Epithelial cell of proximal tubule (primary cell): Measurements from ENCODE around the gene HEPHL1. TPM values are rescaled to one million over a fixed set of nuclear protein-coding genes. Genes with fewer than 3 reads are reported as not detected.

Source experiments
- DNase-seq: peaks from one replicate; pipeline ENCODE4 v3.0.0-alpha.2; 2011; ENCODE audit warnings: low read depth
- H3K4me3 ChIP-seq: 2 replicates; pipeline ENCODE4 v1.5.1; 2011; ENCODE audit warnings: low read depth, mild to moderate bottlenecking, low read length
- total RNA-seq: library from RNA; depleted of rRNA; stranded (reverse); fragments of >200 nt; gene quantifications from 2 replicates; pipeline ENCODE4 v1.2.3, GENCODE V29; 2015
- TF ChIP-seq, protein P1 (sequence below): conservative IDR thresholded peaks from 2 replicates; pipeline ENCODE4 v1.5.1; 2012; ENCODE audit warnings: low read depth, mild to moderate bottlenecking, low read length

HEPHL1 gene
- total RNA-seq, 1 donor from 2014 or later = not detected

DNA sequence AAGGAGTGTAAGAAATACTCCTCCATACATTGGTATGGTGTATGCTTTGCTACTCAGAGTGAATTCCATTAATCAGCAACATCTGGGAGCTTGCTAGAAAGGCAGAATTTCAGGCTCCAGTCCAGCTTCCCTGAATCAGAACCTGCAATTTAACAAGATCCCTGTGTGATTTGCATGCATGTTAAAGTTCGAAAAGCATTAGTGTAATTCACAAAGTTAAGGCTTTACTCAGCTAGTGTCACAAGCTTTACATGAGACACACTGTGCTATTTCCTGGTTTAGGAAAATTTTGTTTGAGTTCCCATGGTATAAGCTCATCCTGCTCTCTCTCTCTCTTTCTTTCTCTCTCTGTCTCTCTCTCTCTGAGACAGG is 37.0 kb upstream of the HEPHL1 start:
- H3K4me3 ChIP-seq = no peak overlapping the region
- TF ChIP-seq, protein P1, sequence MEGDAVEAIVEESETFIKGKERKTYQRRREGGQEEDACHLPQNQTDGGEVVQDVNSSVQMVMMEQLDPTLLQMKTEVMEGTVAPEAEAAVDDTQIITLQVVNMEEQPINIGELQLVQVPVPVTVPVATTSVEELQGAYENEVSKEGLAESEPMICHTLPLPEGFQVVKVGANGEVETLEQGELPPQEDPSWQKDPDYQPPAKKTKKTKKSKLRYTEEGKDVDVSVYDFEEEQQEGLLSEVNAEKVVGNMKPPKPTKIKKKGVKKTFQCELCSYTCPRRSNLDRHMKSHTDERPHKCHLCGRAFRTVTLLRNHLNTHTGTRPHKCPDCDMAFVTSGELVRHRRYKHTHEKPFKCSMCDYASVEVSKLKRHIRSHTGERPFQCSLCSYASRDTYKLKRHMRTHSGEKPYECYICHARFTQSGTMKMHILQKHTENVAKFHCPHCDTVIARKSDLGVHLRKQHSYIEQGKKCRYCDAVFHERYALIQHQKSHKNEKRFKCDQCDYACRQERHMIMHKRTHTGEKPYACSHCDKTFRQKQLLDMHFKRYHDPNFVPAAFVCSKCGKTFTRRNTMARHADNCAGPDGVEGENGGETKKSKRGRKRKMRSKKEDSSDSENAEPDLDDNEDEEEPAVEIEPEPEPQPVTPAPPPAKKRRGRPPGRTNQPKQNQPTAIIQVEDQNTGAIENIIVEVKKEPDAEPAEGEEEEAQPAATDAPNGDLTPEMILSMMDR = no peak
- no peak for DNase-seq

DNA sequence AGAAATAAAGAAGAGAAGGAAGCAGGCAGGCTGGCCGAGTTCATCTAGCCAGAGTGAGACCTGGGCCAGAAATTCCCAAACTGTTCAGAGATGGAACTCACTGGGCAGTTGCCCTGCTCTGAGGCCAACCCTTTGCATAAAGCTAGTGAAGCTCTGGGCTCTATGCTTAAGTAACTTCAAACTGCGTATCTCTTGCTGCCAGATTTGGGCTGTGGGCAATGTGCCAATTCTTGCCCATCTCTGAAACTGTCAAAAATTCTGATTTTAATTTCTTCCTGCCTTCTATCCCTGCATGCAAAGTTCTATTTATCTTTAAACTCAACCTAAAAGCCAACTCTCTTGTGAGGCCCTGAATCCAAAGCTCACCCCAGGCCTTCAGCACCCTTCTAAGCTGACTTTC is 36.2 kb upstream of the HEPHL1 start:
- DNase-seq = no peak
- TF ChIP-seq, protein P1 = no peak

DNA sequence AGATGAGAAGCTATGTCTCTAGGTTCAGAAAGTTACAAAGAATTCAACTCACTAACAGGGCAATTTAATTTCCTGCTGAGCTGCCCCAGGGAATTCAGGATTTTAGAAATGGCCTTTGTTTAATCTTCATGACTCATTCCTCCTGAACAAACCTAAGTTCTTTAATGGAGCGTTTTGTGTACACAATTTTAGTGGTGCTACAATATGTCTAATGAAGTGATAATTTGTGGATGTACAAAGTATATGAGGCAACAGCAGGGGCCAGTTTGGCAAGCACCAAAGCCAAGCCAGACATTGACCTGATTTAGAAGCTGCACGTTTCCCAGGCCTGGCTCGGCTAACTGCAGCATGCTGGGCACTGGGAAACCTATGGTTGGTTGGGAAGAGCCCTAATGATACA is 34.4 kb upstream of the HEPHL1 start:
- peak; percentile 13 for DNase-seq

More for the DNA sequence above, 36.2 kb upstream of the HEPHL1 start:
- no peak overlapping the region for H3K4me3 ChIP-seq

DNA sequence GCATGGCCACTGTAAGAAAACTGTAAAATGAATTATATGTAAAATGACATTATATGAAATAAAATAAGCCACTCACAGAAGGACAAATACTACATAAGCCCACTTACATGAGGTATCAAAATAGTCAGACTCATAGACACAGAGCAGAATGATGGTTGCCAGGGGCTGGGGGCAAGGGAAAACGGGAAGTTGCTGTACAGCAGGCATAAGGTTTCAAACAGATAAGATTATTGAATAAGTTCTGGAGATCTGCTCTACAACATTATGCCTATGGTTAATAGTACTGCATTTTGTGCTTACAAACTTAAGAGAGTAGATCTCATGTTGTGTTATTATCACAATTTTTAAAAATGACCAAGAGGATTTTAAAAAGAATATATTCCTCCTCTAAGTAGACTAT is 32.7 kb upstream of the HEPHL1 start:
- H3K4me3 ChIP-seq = no peak overlapping the region
- TF ChIP-seq, protein P1 = no peak
- DNase-seq = no peak

More for the DNA sequence above, 34.4 kb upstream of the HEPHL1 start:
- TF ChIP-seq, protein P1 = no peak
- H3K4me3 ChIP-seq = no peak overlapping the region

DNA sequence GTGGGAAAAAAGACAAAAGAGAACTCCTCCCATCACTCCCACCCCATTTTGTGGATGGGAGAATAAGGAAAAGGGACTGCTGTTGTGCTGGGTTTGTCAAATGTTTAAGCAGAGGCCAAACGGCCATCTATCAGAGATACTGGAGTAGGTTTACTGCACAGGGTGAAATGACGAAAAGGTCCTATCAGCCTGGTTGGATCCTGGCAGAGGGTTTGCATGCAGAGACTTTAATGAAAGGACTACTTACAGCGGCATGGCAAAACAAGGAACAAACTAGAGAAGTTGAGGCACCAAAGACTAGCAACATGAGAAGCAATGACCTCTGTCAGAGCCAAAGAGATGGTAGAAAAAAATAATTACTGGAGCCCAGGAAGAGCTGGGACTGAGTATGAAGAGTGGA is 32.2 kb upstream of the HEPHL1 start:
- no peak overlapping the region for H3K4me3 ChIP-seq
- TF ChIP-seq, protein P1 = no peak
- no peak for DNase-seq

DNA sequence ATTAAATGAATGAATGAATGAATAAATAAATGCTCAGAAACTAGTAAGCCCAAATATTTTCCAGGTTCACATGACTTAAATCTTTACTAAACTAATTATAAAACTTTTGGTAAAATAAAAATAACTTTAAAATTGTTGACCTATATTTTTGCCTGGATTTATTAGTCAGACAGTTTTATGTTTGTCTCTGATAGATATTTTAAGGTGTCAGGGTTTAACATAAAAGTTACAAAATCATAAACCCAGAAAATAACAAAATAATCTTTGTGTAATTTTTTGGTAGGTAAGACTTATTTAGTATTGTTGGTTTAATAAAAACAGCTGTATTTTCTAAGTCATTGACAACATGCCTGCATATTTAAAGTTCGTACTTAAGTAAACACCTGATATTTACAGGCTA is 27.4 kb upstream of the HEPHL1 start:
- H3K4me3 ChIP-seq = no peak overlapping the region
- DNase-seq = no peak
- TF ChIP-seq, protein P1 = no peak

DNA sequence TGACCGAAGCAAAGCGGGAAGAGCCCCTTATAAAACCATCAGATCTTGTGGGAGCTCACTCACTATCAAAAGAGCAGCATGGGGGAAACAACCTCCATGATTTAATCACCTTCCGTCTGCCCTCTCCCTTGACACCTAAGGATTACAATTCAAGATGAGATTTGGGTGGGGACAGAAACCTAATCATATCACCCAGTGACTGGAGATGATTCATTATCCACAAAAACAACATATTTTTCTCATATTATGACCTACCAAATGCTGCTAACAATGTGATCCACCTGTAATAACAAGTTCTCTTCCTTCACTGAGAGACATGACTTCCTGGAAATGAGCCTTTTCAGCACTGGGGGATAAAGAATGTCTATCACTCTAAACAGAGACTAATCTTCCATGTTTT is 23.4 kb upstream of the HEPHL1 start:
- no peak for DNase-seq
- TF ChIP-seq, protein P1 = no peak

More for the DNA sequence above, 23.4 kb upstream of the HEPHL1 start:
- no peak overlapping the region for H3K4me3 ChIP-seq
